Measurements from ENCODE around the gene PARD3B.

- no peak for TF ChIP-seq POLR2A (IDR thresholded peaks at IDR 0.05)
- no peak for TF ChIP-seq CTCF (IDR thresholded peaks at IDR 0.05)
- no peak for TF ChIP-seq EP300 (IDR thresholded peaks at IDR 0.05)
- TF ChIP-seq POLR2AphosphoS5 (IDR thresholded peaks at IDR 0.05) = no peak
Observed at GRCh38 chr2:205644018-205644417, 1098.7 kb downstream of the PARD3B start.

Data from stomach (tissue), 4 donors.